Kidney tubule cell (primary cell): Measurements from ENCODE around the gene SLC22A17.

ENCODE experiments used
- DNase-seq: peaks from one replicate; pipeline ENCODE4 v3.0.0-alpha.2; 2018; ENCODE audit warnings: low spot score

SLC22A17 gene

DNA sequence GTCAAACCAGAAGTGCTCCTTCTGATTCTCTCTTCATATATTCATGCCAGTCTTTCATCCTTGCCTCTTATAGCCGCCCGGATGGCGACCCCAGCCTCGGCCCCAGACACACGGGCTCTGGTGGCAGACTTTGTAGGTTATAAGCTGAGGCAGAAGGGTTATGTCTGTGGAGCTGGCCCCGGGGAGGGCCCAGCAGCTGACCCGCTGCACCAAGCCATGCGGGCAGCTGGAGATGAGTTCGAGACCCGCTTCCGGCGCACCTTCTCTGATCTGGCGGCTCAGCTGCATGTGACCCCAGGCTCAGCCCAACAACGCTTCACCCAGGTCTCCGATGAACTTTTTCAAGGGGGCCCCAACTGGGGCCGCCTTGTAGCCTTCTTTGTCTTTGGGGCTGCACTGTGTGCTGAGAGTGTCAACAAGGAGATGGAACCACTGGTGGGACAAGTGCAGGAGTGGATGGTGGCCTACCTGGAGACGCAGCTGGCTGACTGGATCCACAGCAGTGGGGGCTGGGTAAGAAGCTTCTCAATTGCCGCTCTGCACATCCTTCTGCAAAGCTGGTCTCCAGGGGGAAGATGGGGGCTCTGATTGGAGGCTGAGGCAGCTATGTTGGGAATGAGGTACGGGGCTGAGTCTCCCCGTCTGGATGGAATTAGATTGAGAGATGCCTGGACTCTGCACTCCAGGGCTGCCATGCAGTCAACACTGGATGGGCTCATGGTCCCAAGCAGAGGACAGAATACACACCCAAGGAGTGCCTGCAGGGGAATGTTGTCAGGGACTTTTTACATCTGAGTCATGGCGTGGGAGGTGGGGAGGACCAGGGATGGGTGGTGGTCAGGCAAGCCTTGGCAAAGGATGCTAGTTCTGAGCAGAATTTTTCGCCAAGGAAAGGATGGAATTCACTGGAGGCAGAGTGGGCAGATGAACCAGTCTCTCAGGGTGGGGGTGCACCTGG lies 44.7 kb downstream of the SLC22A17 start:
- DNase-seq: peak; percentile 54

- no peak for DNase-seq
These were observed 45.5 kb downstream of the SLC22A17 start for GRCh38 chr14:23307146-23307530.

GRCh38 chr14:23306412-23307145 lies 46.1 kb downstream of the SLC22A17 start, which contains the start of gene BCL2L2:
Gene BCL2L2, plus strand, starts transcription at chr14:23306833. Its CDS starts 935 bp downstream, at chr14:23307768.
- peak; percentile 91 for DNase-seq

DNA sequence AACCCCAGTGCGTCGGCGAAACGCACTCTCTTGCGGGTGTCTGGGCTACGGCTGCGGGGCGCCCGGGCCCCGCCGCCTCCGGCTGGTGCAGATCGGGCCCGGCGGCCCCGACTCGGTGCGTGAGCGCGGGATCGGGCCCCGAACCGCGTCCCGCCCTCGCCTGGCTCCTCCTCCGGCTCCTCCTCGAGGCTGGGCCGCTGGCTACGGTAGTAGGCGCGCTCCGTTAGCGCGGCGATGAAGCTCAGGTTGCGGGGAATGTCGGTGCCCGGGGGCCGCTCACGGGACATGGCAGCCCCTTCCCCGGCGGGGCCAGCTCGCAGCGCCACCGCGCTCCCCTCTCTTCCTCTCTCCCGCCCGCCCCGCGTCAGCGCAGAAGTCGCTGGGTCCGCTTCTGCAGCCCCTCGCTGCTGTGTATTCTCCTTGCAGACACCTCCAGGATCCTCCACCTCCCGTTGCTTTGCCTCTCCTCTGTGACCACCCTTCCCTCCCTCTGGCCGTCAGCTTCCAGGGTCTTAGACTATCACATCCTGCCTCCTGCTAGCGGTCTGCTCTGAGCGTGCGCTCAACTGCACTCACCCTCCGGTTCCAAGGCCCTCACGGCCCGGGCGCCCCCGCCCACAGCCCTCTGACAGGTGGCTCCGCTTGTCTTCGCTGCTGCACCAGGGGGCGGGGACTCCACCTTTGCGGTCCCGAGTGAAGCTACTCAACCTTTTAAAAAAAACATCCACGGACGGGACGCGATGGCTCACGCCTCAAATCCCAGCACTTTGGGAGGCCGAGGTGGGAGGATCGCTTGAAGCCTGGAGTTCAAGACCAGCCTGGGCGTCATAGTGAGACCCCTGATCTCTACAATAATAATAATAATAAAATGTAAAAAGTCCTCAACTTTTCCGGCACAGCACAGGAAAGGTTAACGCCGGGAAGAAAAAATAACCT lies 50.1 kb downstream of the SLC22A17 start, which contains the start of gene PPP1R3E:
Gene PPP1R3E (minus strand): TSS at position 570 of the 936 bp plus-strand sequence. CDS start 283 bp downstream, at position 287.
- DNase-seq: peak; percentile 82

DNA sequence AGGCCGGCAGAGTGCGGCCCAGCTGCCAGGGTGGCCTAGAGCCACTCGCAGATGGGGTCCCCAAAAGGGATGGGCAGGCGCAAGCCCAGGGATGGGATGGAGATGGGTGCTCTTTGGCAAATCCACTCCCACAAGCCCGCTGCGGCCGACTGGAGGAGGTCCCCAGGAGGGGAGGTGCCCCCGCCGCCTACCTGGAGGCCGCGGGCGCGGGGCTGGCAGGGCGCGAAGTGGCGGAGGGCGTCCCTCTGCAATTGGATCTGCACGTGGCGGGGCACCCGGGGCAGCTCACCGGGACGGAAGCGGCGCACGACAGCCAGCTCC lies 50.8 kb downstream of the SLC22A17 start:
- DNase-seq: no peak

DNA sequence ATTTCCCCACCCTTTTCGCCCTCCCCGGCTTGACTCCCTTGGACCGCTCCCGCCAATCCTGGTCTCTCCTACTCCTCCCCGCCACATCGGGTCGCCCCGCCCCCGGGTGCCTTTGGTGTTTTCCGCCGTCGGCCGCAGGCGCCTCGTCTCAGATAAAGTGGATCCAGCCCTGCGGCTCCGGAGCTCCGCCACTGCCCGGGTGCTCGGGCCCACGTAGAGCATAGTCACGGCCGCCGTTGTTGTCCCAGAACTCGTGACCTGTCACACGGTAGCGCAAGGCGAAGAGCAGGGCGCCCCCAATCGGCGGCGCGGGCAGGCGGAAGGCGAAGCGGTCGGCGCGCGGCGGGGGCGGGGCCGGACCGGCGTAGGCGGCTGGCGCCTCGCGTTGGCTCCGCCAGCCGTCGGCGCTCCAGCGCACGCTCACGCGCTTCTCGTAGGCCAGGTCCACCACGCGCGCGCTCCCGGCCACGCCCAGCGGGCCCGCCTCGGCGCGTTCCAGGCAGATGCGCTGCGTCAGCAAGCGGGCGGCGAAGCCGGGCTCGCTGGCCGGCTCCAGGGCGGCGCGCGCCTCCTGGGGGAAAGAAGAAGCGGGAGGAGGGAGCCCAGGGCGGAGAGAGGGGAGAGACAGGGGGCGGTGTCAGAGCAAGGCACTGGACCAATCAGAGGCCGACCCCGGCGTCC lies 51.3 kb downstream of the SLC22A17 start:
- DNase-seq: peak; percentile 99

DNA sequence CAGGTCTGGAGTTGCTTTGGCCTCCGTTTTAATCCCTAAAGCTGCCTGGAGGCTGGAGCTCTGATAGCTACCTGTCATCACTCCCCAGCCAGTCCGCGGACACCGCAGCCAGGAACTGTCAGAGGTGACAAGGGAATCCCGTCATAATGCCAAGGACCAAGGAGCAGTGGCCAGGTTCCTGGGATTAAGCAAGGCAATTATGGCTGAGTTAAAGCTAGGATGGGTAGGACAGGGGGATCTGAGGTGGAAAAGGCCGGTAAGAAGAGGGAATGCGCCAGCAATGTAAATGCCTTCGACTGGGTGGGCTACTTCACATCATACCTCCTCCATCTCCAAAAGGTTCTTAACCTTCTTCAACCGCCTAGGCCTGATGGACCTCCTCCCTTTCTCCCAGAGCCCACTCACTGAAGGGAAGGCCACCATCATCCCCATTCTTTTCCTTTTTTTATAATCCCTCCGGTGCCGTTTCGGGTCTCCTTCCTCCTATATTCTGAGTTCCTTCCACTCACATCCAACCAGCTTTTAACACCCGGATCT lies 51.9 kb downstream of the SLC22A17 start:
- DNase-seq: peak; percentile 67

DNA sequence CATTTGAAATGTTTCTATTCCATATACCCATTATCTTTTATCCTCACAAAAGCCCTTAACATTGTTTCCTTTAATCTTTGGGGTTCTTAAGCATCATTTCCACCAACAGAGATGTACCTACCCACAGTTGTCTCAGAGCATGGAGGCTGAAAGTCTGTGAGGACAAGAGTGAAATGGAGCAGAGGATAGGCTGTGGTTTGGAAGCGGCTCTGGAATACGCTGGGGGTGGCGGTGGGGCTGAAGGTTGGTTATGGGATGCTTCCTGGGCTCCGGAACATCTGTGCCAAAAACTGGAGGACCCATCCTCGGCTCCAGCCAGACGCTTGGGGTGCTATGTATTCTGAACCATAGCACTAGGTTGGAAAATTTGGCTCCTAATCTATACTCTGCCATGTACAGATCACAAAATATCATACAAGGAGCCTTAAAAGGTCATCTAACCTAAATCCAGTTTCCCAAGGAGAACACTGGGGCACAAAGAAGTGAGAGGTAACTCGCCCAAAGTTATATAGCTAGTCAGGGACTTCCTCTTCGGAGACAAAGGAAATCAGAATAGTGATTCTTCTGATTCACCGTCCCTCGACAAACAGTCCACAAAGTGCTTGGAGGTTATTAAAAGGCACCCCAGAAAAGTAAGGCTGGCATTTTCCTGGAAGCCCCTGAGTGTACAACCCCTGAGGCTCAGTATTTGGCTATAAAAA lies 52.6 kb downstream of the SLC22A17 start:
- peak; percentile 34 for DNase-seq

DNA sequence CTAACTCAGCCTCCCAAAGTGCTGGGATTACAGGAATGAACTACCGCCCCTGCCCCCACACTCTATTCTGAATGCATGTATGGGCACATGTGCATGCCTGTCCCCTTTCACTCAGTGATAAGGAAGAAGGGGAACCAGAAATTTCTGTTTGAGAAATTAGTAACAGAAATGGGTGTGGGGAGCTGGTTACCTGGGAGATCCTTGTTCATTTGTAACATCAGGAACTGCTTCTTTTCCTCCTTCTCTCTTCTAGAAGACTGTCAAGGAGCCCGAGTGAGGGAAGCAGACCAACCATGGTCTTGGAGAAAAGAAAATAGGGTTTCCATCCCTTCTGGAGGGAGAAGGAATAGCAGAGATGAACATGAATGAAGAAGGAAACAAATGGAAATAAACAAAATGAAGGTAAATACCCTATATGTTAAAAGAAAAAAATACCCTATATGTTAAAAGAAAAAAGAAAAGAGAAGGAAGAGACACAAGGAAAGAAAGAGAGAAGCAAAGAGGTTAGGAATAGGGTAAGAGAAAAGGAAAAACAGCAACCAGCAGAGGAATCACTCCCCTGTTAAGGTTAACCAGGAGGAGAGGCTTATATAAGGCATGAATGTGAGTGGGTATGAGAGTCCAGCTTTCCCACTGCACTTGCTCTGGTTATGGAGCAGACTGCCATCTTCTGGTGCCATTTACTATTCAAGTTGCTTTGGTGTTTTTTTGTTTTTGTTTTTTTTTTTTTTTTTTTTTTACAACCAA lies 53.3 kb downstream of the SLC22A17 start:
- peak; percentile 50 for DNase-seq

DNA sequence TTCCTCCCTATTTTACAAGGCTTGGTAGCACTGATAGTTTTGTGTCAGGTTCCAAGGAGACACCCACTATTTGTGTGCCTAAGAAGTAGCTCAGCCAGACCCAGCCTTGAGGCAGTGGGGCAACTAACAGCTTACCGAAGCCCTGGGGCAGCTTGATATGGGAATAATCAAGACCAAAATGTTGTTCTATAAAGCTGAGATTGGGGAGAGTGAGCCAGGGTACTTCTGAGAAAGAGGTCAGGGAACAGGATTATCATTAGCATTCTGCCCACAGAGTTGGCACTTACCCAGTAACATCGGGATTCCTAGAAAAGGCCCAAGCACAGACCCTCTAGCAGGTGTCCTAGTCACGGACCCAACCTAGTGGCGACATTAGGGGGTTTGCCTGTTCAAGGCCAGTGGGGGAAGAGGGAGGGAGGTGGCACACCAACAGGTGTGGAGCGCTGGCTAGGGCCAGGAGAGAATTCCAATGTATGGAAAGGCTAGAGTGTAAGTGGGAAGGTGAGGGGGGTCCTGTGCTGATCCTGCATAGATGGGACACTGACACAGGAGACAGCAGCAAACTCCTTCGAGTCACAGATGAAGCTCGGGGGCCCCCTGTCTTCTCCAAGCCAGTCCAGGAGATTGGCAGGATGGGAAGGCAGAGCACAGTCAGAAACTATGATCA lies 54.9 kb downstream of the SLC22A17 start:
- no peak for DNase-seq

- no peak for DNase-seq
These were observed 55.6 kb downstream of the SLC22A17 start for GRCh38 chr14:23297096-23297495.
